ENCODE results near the gene VPS11. TPM values are rescaled to one million over a fixed set of nuclear protein-coding genes. Genes with fewer than 3 reads are reported as not detected.
"Not testable (repeated sequence)": the region's sequence is repeated elsewhere in the genome, so short reads cannot be mapped to it uniquely, and the experiment has no call there.

Gene VPS11
- total RNA-seq, 2 donors from 2014 or later, result 23.0 to 24.1 TPM

DNA sequence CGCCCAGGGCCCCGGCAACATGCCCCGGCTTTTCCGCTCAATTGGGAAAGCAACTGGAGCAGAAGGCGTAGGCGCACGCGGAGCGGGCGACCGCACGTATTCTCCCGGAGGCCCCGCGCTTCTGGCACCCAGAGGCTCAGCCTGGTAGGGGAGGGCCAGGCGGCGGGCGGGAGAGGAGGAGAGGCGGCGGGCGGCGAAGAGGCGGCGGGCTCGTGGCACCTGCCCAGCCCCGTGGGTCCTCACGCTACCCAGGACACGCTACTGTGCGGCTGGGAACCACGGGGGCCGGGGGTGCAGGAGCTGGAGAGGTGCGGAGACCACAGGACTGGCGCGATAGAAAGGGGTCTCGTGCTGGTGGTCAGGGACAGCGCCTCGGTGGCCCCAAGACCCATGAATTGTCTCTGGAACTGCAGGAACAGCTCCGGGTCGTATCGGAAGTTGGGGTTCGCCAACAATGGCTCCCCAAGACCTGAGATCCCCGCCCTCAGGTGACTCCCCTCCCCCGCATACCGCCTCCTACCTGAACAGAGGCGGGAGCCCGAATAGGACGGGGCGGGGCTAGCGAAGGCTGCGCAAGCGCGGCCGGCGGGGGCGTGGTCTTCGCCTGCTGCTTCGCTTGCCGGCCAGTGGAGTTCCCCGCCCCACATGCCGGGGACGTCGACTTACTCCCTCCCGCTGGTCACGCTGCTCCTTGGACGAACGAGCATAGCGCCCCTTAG lies 37.1 kb upstream of the VPS11 start, which contains the start of gene SLC37A4:
TSS of gene SLC37A4 (minus strand) at position 549 of the 719 bp plus-strand sequence.
- Histone ChIP-seq H3K27me3 (no peaks in the 10 kb centered on the region), H3K9me3 (no peaks in the 10 kb centered on the region), H3K9ac (ENCODE audit: low read depth in 2 of 2, low read length in 2 of 2) (peak within 1 kb of the TSS; percentile 87 to 92), H3K4me1 (no peaks in the 10 kb centered on the region), H3K36me3 (no peaks in the 10 kb centered on the region), H3K4me3 (peak within 1 kb of the TSS; percentile 58), H3K27ac (peak within 1 kb of the TSS; percentile 75)
- peak; percentile 99 for DNase-seq
- TF ChIP-seq, protein P1, sequence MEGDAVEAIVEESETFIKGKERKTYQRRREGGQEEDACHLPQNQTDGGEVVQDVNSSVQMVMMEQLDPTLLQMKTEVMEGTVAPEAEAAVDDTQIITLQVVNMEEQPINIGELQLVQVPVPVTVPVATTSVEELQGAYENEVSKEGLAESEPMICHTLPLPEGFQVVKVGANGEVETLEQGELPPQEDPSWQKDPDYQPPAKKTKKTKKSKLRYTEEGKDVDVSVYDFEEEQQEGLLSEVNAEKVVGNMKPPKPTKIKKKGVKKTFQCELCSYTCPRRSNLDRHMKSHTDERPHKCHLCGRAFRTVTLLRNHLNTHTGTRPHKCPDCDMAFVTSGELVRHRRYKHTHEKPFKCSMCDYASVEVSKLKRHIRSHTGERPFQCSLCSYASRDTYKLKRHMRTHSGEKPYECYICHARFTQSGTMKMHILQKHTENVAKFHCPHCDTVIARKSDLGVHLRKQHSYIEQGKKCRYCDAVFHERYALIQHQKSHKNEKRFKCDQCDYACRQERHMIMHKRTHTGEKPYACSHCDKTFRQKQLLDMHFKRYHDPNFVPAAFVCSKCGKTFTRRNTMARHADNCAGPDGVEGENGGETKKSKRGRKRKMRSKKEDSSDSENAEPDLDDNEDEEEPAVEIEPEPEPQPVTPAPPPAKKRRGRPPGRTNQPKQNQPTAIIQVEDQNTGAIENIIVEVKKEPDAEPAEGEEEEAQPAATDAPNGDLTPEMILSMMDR (IDR thresholded peaks at IDR 0.05), result peak; percentile 83
- intact Hi-C loops (cut with DNase I), result no loop called here

DNA sequence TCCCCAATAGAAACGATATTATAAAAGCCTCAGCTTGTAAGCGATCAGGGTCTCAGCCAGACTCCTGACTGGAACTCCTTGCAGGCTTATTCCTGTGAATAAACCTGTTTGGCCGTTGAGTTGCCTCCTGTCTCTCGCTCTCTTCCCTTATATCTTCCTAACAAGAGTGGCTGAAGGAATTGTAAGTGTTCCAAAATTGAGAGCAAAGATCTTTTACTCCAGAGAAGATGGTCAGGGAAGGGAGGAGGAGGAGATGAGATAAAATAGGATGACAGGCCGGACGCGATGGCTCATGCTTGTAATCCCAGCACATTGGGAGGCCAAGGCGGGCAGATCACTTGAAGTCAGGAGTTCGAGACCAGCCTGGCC lies 35.7 kb upstream of the VPS11 start:
- no peak for DNase-seq
- H3K27ac ChIP-seq, result no peak overlapping the region
- H3K4me1 ChIP-seq, result no peaks in the 10 kb centered on the region
- no peak overlapping the region for H3K4me3 ChIP-seq
- intact Hi-C loops (cut with DNase I), result no loop called here
- H3K36me3 ChIP-seq, result no peaks in the 10 kb centered on the region
- no peaks in the 10 kb centered on the region for H3K27me3 ChIP-seq
- no peaks in the 10 kb centered on the region for H3K9me3 ChIP-seq
- TF ChIP-seq, protein P1 (IDR thresholded peaks at IDR 0.05), result no peak
- H3K9ac ChIP-seq (ENCODE audit: low read depth in 2 of 2, low read length in 2 of 2), result no peak overlapping the region

DNA sequence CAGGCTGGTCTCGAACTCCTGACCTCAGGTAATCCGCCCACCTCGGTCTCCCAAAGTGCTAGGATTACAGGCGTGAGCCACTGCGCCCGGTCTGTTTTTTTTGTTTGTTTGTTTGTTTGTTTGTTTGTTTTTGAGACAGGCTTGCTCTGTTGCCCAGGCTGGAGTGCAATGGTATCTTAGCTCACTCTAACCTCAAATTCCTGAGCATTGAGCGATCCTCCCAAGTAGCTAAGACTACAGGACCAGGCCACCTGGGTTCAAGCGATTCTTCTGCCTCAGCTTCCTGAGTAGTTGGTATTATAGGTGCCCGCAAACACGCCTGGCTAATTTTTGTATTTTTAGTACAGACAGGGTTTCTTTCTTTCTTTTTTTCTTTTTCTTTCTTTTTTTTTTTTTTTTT lies 34.2 kb upstream of the VPS11 start:
- DNase-seq; H3K27me3 ChIP-seq; H3K27ac ChIP-seq; H3K4me1 ChIP-seq; H3K9ac ChIP-seq (ENCODE audit: low read depth in 2 of 2, low read length in 2 of 2); H3K4me3 ChIP-seq; H3K9me3 ChIP-seq; intact Hi-C loops (cut with DNase I); H3K36me3 ChIP-seq: not testable (repeated sequence)

DNA sequence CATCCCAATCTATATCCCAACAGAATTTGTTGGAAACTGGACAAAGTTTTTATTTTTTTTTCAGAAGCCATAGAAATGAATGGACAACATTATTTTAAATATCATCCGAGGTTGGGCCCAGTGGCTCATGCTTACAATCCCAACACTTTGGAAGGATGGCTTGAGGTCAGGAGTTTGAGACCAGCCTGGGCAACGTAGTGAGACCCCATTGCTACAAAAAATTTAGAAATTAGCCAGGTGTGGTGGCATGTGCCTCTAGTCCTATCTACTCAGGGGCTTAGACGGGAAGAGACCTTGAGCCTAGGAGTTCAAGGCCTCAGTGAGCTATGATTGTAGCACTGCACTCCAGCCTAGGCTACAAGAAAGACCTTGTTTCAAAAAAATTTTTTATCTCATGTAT lies 32.8 kb upstream of the VPS11 start:
- TF ChIP-seq, protein P1 (IDR thresholded peaks at IDR 0.05), result no peak
- DNase-seq, result no peak
- H3K4me3 ChIP-seq, result no peak overlapping the region
- no peaks in the 10 kb centered on the region for H3K4me1 ChIP-seq
- intact Hi-C loops (cut with DNase I), result no loop called here
- H3K27ac ChIP-seq, result no peak overlapping the region
- no peaks in the 10 kb centered on the region for H3K36me3 ChIP-seq
- H3K9me3 ChIP-seq, result no peaks in the 10 kb centered on the region
- H3K27me3 ChIP-seq, result no peaks in the 10 kb centered on the region
- no peak overlapping the region for H3K9ac ChIP-seq (ENCODE audit: low read depth in 2 of 2, low read length in 2 of 2)

DNA sequence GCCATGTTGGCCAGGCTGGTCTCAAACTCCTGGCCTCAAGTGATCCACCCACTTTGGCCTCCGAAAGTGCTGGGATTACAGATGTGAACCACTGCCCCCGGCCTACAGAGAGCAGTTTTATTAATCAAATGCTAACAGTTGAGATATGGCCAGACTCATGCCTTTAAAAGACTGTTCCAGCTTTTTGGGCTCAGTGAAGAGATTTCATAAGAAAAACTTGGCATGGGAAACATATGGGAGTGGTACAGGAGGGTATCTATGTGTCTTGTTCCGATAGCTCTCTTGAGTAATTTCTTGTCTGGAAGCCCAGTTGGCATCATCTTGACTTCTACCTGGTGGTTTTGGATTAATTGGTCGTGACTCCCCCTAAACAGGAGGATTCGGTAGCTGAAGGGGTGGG lies 28.7 kb upstream of the VPS11 start:
- intact Hi-C loops (cut with DNase I), result no loop called here
- no peaks in the 10 kb centered on the region for H3K36me3 ChIP-seq
- H3K4me1 ChIP-seq, result no peaks in the 10 kb centered on the region
- no peak for DNase-seq
- no peak overlapping the region for H3K9ac ChIP-seq (ENCODE audit: low read depth in 2 of 2, low read length in 2 of 2)
- H3K27me3 ChIP-seq, result no peaks in the 10 kb centered on the region
- H3K27ac ChIP-seq, result no peak overlapping the region
- H3K9me3 ChIP-seq, result no peaks in the 10 kb centered on the region
- H3K4me3 ChIP-seq, result no peak overlapping the region
- TF ChIP-seq, protein P1 (IDR thresholded peaks at IDR 0.05), result no peak

DNA sequence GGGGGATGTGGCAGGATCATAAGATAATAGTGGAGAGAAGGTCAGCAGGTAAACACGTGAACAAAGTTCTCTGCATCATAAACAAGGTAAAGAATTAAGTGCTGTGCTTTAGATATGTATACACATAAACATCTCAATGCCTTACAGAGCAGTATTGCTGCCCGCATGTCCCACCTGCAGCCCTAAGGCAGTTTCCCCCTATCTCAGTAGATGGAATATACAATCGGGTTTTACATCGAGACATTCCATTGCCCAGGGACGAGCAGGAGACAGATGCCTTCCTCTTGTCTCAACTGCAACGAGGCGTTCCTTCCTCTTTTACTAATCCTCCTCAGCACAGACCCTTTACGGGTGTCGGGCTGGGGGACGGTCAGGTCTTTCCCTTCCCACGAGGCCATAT lies 28.1 kb upstream of the VPS11 start:
- H3K4me3 ChIP-seq; H3K27me3 ChIP-seq; H3K27ac ChIP-seq; H3K36me3 ChIP-seq; H3K9me3 ChIP-seq; intact Hi-C loops (cut with DNase I); DNase-seq; H3K4me1 ChIP-seq; H3K9ac ChIP-seq (ENCODE audit: low read depth in 2 of 2, low read length in 2 of 2): not testable (repeated sequence)

Measured in colonic mucosa (tissue), 4 donors.